MCF 10A (cell line): Measurements from ENCODE around the gene CYP1B1. TPM values are rescaled to one million over a fixed set of nuclear protein-coding genes. Genes with fewer than 3 reads are reported as not detected.

Experiments used
- BruUV-seq: library from RNA; stranded (reverse); fragments of 400-500 nt; replicated peaks from 2 replicates; lab custom pipeline; 2021; lab: Mats Ljungman, UMichigan
- CTCF ChIA-PET: fragments of 300-600 bp; sonication (Branson Sonifier 250); formaldehyde crosslinking; extraction: SDS; loops from one replicate; lab custom pipeline; 2021; ENCODE audit warnings: antibody characterized with exemption, inconsistent platforms; lab: Yijun Ruan, JAX
- POLR2A ChIA-PET: fragments of 300-600, 350-650 bp; sonication (Branson Sonifier 250); formaldehyde crosslinking; extraction: SDS; loops from one replicate; lab custom pipeline; 2020; ENCODE audit warnings: antibody characterized with exemption, inconsistent platforms; lab: Yijun Ruan, JAX
- DNase-seq: peaks from one replicate; pipeline ENCODE4 v3.0.0-alpha.2; 2018; ENCODE audit not compliant: unreplicated experiment
- H3K27ac Mint-ChIP-seq: one replicate; pipeline ENCODE4 v1.8.0; 2022; ENCODE audit warnings: mild to moderate bottlenecking, low read depth, mixed read lengths; ENCODE audit not compliant: unreplicated experiment
- H3K27me3 Mint-ChIP-seq: one replicate; pipeline ENCODE4 v1.8.0; 2022; ENCODE audit warnings: mixed read lengths; ENCODE audit not compliant: insufficient read depth, unreplicated experiment
- H3K36me3 Mint-ChIP-seq: one replicate; pipeline ENCODE4 v1.8.0; 2022; ENCODE audit warnings: mild to moderate bottlenecking, moderate library complexity, mixed read lengths; ENCODE audit not compliant: insufficient read depth, unreplicated experiment
- H3K4me1 Mint-ChIP-seq: one replicate; pipeline ENCODE4 v1.8.0; 2022; ENCODE audit warnings: mixed read lengths; ENCODE audit not compliant: insufficient read depth, unreplicated experiment
- H3K4me3 Mint-ChIP-seq: one replicate; pipeline ENCODE4 v1.8.0; 2022; ENCODE audit warnings: mild to moderate bottlenecking, moderate library complexity, mixed read lengths; ENCODE audit not compliant: unreplicated experiment
- H3K9me3 Mint-ChIP-seq: one replicate; pipeline ENCODE4 v1.8.0; 2022; ENCODE audit warnings: mixed read lengths; ENCODE audit not compliant: unreplicated experiment
- CTCF ChIP-seq: fragments of 200-600 bp; IDR thresholded peaks from one replicate; pipeline ENCODE4 v1.8.0; 2022; ENCODE audit warnings: antibody characterized with exemption, mild to moderate bottlenecking; ENCODE audit not compliant: unreplicated experiment
- intact Hi-C: fragments of 100-400 bp; cut with micrococcal nuclease; formaldehyde crosslinking; loops from 2 replicates; pipeline ENCODE4 v1.14.1; 2022
- total RNA-seq: library from RNA; stranded (reverse); gene quantifications from 2 replicates; pipeline ENCODE4 v1.2.3, GENCODE V29; 2022

The CYP1B1 gene
- total RNA-seq, 1 experiment from 2014 or later = 37.2 TPM

- TF ChIP-seq CTCF = no peak
- no peaks in the 10 kb centered on the region for H3K27me3 Mint-ChIP-seq
- ChIA-PET POLR2A (interaction anchor here (2.1 kb wide), 1 partner anchor 200 kb away, joined by 9 read pairs; no protein-coding TSS in a partner anchor), CTCF (interaction anchor here (0.6 to 2.8 kb wide), 7 partner anchors 18 to 496 kb away, joined by 3 to 15 read pairs (median 7); no protein-coding TSS in a partner anchor)
- intact Hi-C loops = loop anchor here (5.0 kb wide), 1 partner anchor 97 kb away; no protein-coding TSS in a partner anchor
- peaks cover 6% of the 10 kb centered on the region for H3K4me1 Mint-ChIP-seq
- BruUV-seq = no TSS peak
- no peaks in the 10 kb centered on the region for H3K9me3 Mint-ChIP-seq
- peaks cover 30% of the 10 kb centered on the region for H3K36me3 Mint-ChIP-seq
- H3K27ac Mint-ChIP-seq = no peak overlapping the region
- peak overlapping the region; percentile 78 for H3K4me3 Mint-ChIP-seq
- no peak for DNase-seq
These were observed 1.0 kb downstream of the CYP1B1 start for GRCh38 chr2:38074764-38075506.

GRCh38 chr2:38074058-38074763, 1.7 kb downstream of the CYP1B1 start:
- H3K4me1 Mint-ChIP-seq = peaks cover 6% of the 10 kb centered on the region
- no peaks in the 10 kb centered on the region for H3K27me3 Mint-ChIP-seq
- H3K36me3 Mint-ChIP-seq = peaks cover 30% of the 10 kb centered on the region
- no TSS peak for BruUV-seq
- no peak for TF ChIP-seq CTCF
- H3K9me3 Mint-ChIP-seq = no peaks in the 10 kb centered on the region
- ChIA-PET POLR2A (no interaction called here), CTCF (interaction anchor here (0.6 kb wide), 1 partner anchor 199 kb away, joined by 3 read pairs; no protein-coding TSS in a partner anchor)
- H3K27ac Mint-ChIP-seq = no peak overlapping the region
- peak overlapping the region; percentile 35 for H3K4me3 Mint-ChIP-seq
- intact Hi-C loops = no loop called here
- no peak for DNase-seq

DNA sequence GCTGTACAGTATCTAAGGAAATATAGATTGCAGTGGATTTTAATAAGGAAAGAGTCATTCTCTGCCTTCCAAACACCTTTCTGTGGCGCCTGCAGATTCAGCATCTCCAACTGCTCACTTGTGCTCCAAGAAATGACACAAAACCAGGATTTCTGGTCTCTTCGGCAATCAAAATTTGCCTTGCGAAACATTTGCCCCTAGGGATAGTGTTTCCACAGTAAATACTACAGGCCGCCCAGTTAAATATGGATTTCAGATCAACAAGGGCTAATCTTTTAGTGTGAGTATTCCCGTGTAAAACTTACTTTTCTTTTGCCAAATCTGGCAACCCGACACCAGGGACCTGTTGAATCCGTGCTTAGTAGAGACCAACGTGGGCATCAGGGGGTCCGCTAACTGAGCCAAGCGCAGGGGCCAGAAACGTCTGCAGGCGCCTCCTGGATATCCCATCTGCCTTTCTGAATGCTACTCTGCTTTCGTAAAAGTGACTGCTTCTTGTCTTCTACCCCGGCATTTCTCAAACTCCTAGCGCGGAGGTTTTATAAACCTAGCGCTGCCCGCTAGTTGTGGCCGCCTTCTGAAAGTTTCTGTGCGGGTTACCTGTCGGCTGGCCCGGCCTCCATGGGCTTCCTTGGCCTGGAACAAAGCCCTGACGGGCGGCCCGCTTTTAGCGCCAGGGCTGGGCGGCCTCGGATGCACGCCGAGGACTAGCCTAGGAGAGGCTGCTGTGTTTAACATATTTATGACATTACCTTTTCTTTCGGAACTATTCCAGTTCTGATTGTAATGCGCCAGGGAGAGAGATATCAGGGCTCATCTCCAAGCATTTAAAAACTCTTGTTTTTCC, 2.5 kb downstream of the CYP1B1 start:
- DNase-seq = no peak
- CTCF ChIA-PET = no interaction called here
- Mint-ChIP-seq H3K9me3 (no peaks in the 10 kb centered on the region), H3K27me3 (no peaks in the 10 kb centered on the region), H3K4me1 (peaks cover 12% of the 10 kb centered on the region), H3K4me3 (peak overlapping the region; percentile 35), H3K27ac (no peak overlapping the region), H3K36me3 (peaks cover 30% of the 10 kb centered on the region)
- POLR2A ChIA-PET = no interaction called here
- intact Hi-C loops = no loop called here
- TSS peak; percentile 9 for BruUV-seq
- TF ChIP-seq CTCF = no peak
